GM18508 (cell line): ENCODE results near the gene CABYR.

Experiments
- ATAC-seq: cut with Tn5 transposase; IDR thresholded peaks from one replicate; pipeline ENCODE4 v1.9.1; 2021; ENCODE audit warnings: moderate number of reproducible peaks; ENCODE audit not compliant: insufficient read depth, unreplicated experiment

The CABYR gene

GRCh38 chr18:24138789-24139616 is at the start of gene CABYR:
TSS of gene CABYR (plus strand) at chr18:24139062. CDS start at chr18:24143115, 4,053 bp downstream.
- peak; percentile 70 for ATAC-seq

GRCh38 chr18:24089076-24089475 is 49.8 kb upstream of the CABYR start:
- no peak for ATAC-seq

GRCh38 chr18:24089515-24090337 is 49.1 kb upstream of the CABYR start:
- ATAC-seq, result no peak

- ATAC-seq, result no peak
Measured at GRCh38 chr18:24090876-24091275, 48.0 kb upstream of the CABYR start.

- no peak for ATAC-seq
Measured at GRCh38 chr18:24094561-24094960, 44.3 kb upstream of the CABYR start.

- ATAC-seq, result no peak
Measured at GRCh38 chr18:24095976-24096375, 42.9 kb upstream of the CABYR start.

GRCh38 chr18:24103320-24104021 is 35.4 kb upstream of the CABYR start:
- ATAC-seq, result no peak

- no peak for ATAC-seq
Measured at GRCh38 chr18:24104486-24104885, 34.4 kb upstream of the CABYR start.

- no peak for ATAC-seq
Measured at GRCh38 chr18:24108641-24109040, 30.2 kb upstream of the CABYR start.

GRCh38 chr18:24111936-24112335 is 26.9 kb upstream of the CABYR start:
- ATAC-seq, result no peak

- no peak for ATAC-seq
Measured at GRCh38 chr18:24112464-24112863, 26.4 kb upstream of the CABYR start.

GRCh38 chr18:24112874-24113615 is 25.8 kb upstream of the CABYR start:
- no peak for ATAC-seq

GRCh38 chr18:24114924-24115549 is 23.8 kb upstream of the CABYR start:
- ATAC-seq, result no peak

GRCh38 chr18:24115628-24116027 is 23.2 kb upstream of the CABYR start:
- ATAC-seq, result no peak

- no peak for ATAC-seq
Measured at GRCh38 chr18:24118750-24119577, 19.9 kb upstream of the CABYR start.

GRCh38 chr18:24120676-24121075 is 18.2 kb upstream of the CABYR start:
- ATAC-seq, result no peak

- ATAC-seq, result no peak
Measured at GRCh38 chr18:24121625-24122024, 17.2 kb upstream of the CABYR start.

GRCh38 chr18:24126155-24126961 is 12.5 kb upstream of the CABYR start:
- ATAC-seq, result no peak
